MM.1S (cell line): ENCODE measurements around the gene WDR83.

Experiments
- CTCF ChIP-seq: fragments of 300-600 bp; sonication (generic); IDR thresholded peaks from 2 replicates; pipeline ENCODE4 v1.5.1; 2016; ENCODE audit warnings: antibody characterized with exemption, low read length, mixed read lengths
- EZH2 ChIP-seq: fragments of 300-600 bp; sonication (generic); optimal IDR thresholded peaks from 2 replicates; pipeline ENCODE3; 2017; ENCODE audit warnings: low read depth, mild to moderate bottlenecking, antibody characterized with exemption, low read length, mixed read lengths
- EZH2phosphoT487 ChIP-seq: fragments of 300-600 bp; sonication (generic); IDR thresholded peaks from 2 replicates; pipeline ENCODE4 v1.6.1; 2018; ENCODE audit warnings: antibody characterized with exemption, low read length

GRCh38 chr19:12722566-12723380, 56.2 kb downstream of the WDR83 start:
- no peak for TF ChIP-seq EZH2phosphoT487
- TF ChIP-seq CTCF, result no peak
- no peak for TF ChIP-seq EZH2
